Peyer's patch (tissue), 4 donors: ENCODE measurements around the gene AOPEP. TPM values are rescaled to one million over a fixed set of nuclear protein-coding genes. Genes with fewer than 3 reads are reported as not detected.
A peak's percentile ranks its signal among the peaks of the same experiment; 100 is the strongest.

Source experiments
- DNase-seq, 3 donors: peaks; one replicate each; pipeline ENCODE4 v3.0.0-alpha.2; 2017 to 2019
- H3K27ac ChIP-seq, 4 donors: fragments of 200-600 bp; sonication (generic); one replicate each; pipeline ENCODE4 v1.5.1; 2016 to 2019
- H3K27me3 ChIP-seq, 2 donors: fragments of 200-600 bp; sonication (generic); one replicate each; pipeline ENCODE4 v1.5.1; 2019
- H3K36me3 ChIP-seq, 3 donors: fragments of 200-600 bp; sonication (generic); one replicate each; pipeline ENCODE4 v1.5.1; 2016 to 2019
- H3K4me1 ChIP-seq, 4 donors: fragments of 200-600 bp; sonication (generic); one replicate each; pipeline ENCODE4 v1.5.1; 2016 to 2019
- H3K4me3 ChIP-seq, 4 donors: fragments of 200-600 bp; sonication (generic); 1 replicate in 3 of 4; 2 replicates in 1 of 4; pipeline ENCODE4 v1.5.1; 2016 to 2019; ENCODE audit warnings: mild to moderate bottlenecking in 1 of 4
- H3K9me3 ChIP-seq, 4 donors: fragments of 200-600 bp; sonication (generic); one replicate each; pipeline ENCODE4 v1.5.1; 2016 to 2019; ENCODE audit warnings: mild to moderate bottlenecking in 1 of 4
- POLR2A ChIP-seq, 2 donors: fragments of 450-650 bp; IDR thresholded peaks; one replicate each; pipeline ENCODE4 v1.5.1; 2017; ENCODE audit warnings: antibody characterized with exemption in 2 of 2, mild to moderate bottlenecking in 2 of 2, moderate library complexity in 2 of 2
- total RNA-seq, 4 donors: library from RNA; depleted of rRNA; stranded (reverse); fragments of >200 nt; gene quantifications; one replicate each; pipeline ENCODE4 v1.1.0, GENCODE V29; 2016
- TF ChIP-seq, protein P1 (sequence below), 6 experiments: fragments of 450-650 bp in 4 of 6; fragments of 200-600 bp in 2 of 6; sonication (generic) in 1 of 6; IDR thresholded peaks; one replicate each; pipeline ENCODE4 v1.5.1; 2017 to 2019; ENCODE audit warnings: antibody characterized with exemption in 6 of 6, mild to moderate bottlenecking in 3 of 6, moderate library complexity in 1 of 6

Gene AOPEP
- total RNA-seq, 4 donors from 2014 or later: 83.5 to 272 (median 117) TPM

DNA sequence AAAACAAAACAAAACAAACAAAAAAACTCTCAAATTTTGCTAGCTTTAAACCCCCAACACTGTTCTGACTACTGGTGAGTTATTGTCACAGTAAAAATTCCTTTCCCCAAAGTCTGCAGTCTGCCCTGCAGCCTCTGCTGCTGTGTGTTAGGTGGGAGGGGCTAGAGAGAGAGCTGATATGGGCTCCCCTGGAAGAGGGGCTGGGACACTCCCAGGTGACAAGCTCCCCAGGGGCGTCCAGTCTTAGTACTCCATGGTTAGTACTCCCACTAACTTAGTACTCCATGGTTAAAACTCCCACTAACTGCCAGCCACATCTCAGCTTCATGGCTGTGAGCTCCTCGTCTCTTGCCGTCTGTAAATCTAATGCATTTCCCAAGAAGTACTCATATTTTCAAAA, 399.2 kb downstream of the AOPEP start:
- no peak overlapping the region for H3K27ac ChIP-seq
- TF ChIP-seq POLR2A (IDR thresholded peaks at IDR 0.05): no peak
- TF ChIP-seq, protein P1, sequence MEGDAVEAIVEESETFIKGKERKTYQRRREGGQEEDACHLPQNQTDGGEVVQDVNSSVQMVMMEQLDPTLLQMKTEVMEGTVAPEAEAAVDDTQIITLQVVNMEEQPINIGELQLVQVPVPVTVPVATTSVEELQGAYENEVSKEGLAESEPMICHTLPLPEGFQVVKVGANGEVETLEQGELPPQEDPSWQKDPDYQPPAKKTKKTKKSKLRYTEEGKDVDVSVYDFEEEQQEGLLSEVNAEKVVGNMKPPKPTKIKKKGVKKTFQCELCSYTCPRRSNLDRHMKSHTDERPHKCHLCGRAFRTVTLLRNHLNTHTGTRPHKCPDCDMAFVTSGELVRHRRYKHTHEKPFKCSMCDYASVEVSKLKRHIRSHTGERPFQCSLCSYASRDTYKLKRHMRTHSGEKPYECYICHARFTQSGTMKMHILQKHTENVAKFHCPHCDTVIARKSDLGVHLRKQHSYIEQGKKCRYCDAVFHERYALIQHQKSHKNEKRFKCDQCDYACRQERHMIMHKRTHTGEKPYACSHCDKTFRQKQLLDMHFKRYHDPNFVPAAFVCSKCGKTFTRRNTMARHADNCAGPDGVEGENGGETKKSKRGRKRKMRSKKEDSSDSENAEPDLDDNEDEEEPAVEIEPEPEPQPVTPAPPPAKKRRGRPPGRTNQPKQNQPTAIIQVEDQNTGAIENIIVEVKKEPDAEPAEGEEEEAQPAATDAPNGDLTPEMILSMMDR (IDR thresholded peaks at IDR 0.05): no peak
- no peaks in the 10 kb centered on the region for H3K9me3 ChIP-seq
- no peaks in the 10 kb centered on the region for H3K27me3 ChIP-seq
- H3K36me3 ChIP-seq: no peaks in the 10 kb centered on the region
- H3K4me3 ChIP-seq: no peak overlapping the region
- no peak for DNase-seq
- H3K4me1 ChIP-seq: peaks cover 0 to 5% (median 0%) of the 10 kb centered on the region in 4 donors

DNA sequence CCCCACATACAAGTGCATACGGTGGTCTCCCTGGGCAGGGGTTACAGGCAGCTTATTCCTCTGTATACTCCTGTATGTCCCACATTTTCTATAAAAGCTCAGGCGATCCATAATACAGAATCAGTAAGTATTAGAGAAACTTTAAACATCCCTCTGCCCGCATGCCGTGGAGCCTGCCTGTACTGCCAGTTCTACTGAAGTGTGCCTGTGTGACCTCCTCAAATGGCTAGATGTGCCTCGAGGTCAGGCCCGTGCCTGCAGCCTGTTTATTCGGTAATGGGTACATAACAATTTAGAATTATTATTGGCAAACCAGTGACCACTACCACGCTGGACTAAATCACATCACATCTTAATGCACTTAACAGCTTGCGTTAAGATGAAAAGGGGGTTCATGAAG, 400.2 kb downstream of the AOPEP start:
- no peak for TF ChIP-seq POLR2A (IDR thresholded peaks at IDR 0.05)
- TF ChIP-seq, protein P1 (IDR thresholded peaks at IDR 0.05): no peak
- Histone ChIP-seq H3K27ac (no peak overlapping the region), H3K36me3 (no peaks in the 10 kb centered on the region), H3K4me1 (peaks cover 0 to 5% (median 0%) of the 10 kb centered on the region in 4 donors), H3K27me3 (no peaks in the 10 kb centered on the region), H3K4me3 (no peak overlapping the region), H3K9me3 (no peaks in the 10 kb centered on the region)
- DNase-seq: peak in 1 of 3 donors; percentile 5

DNA sequence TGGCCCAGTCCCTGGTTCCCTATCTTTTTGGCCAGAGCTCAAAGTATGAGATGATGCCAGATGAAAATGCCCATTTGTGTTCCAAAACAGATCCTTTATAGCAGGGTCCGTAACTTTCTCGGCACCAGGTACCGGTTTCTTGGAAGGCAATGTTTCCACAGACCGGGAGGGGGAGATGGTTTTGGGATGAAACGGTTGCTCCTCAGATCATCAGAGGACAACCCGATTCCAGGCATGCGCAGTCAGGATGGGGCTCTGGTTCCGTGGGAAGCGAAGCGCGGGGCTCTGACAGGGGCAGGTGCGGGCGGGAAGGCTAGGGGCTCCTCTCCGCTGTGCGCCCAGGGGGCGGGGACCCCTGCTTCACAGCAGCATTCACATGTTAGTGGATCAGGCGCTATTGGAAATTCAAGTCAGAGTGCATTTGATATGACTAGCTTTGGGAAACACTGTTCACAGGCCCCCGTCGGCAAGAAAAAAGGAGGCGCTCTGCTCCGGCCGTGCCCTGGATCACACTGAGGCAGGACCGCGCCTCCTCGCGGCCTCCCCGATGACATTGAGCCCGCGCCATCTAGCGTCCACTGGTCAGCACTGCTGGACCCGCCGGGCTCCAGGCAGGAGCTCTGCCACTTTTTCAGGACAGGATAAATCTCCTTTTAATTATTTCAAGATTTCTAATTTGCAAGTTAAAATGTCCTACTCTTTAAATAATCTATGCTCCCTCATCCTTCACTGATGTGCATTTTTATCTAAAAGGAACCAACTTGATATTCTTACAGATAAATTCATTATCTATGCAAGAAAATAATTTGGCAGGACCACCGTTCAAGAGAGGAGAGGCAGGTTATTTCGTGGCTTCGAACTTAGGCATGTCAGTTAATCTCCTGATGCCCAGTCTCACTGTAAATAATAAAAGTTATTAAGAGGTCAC, 401.0 kb downstream of the AOPEP start:
- peak overlapping the region in 3 of 4 donors; percentile 2 to 32 (median 24) for H3K4me3 ChIP-seq
- peak; percentile 71 to 91 (median 91) for DNase-seq
- H3K4me1 ChIP-seq: peaks cover 0 to 5% (median 0%) of the 10 kb centered on the region in 4 donors
- H3K27ac ChIP-seq: no peak overlapping the region
- TF ChIP-seq, protein P1 (IDR thresholded peaks at IDR 0.05): peak; percentile 52 to 96 (median 90)
- TF ChIP-seq POLR2A (IDR thresholded peaks at IDR 0.05): no peak
- H3K9me3 ChIP-seq: no peaks in the 10 kb centered on the region
- H3K27me3 ChIP-seq: no peaks in the 10 kb centered on the region
- no peaks in the 10 kb centered on the region for H3K36me3 ChIP-seq

DNA sequence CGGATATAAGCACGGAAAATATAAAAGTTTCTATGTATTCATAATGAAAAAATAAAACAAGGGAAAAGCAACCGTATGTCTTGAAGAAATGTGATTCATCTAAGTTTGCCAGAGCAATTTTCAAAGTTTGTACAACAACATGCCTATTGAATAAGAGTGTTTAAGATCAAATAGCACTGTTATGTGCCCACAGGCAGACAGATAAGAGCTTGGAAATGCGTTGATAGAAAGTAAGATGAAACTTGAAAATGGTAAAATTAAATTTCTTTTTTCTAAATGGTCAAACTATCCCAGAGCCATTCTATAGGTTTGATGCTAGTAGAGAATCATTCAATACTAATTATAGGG, 401.7 kb downstream of the AOPEP start:
- no peak for DNase-seq
- Histone ChIP-seq H3K36me3 (no peaks in the 10 kb centered on the region), H3K9me3 (no peaks in the 10 kb centered on the region), H3K27me3 (no peaks in the 10 kb centered on the region), H3K4me3 (no peak overlapping the region), H3K4me1 (peaks cover 0 to 8% (median 0%) of the 10 kb centered on the region in 4 donors), H3K27ac (no peak overlapping the region)
- no peak for TF ChIP-seq POLR2A (IDR thresholded peaks at IDR 0.05)
- TF ChIP-seq, protein P1 (IDR thresholded peaks at IDR 0.05): no peak

DNA sequence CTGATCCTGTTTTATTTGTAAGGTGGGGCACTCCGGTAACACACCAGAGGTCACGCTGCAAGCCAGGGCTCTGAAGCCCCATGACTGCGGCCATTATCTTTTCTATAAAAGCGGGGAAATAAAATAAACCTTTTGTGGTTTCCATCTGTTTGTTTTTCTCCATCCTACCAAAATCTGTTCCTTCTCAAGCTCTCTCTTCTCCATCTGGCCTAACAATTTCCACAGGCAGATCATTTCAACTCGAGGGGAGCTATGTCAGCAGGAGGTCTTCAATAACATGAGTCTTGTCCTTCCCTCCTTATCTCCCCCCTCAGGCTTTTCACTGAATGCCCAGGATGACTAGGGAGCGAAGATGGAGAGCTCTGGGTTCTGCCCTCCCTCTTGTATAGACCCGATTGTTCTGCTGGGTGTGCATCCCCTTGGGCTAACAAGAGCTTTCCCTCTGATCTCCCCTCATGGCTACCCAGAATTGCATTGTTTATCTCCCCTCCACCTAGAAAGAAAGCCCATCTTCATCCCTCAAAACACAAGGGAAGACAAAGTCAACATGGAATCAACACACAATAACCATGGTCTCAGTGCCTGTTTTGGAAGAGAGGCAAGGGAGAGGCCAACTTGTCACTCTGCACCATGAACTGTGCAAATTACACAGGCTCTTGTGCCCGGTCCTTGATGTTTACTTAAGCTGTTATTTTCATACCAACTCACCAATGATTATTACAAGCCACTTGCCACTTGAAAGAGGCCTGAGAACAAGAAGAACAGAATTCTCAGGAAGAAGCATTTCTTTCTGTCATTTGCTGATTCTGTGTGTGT, 403.2 kb downstream of the AOPEP start:
- Histone ChIP-seq H3K9me3 (no peaks in the 10 kb centered on the region), H3K27ac (peak overlapping the region in 2 of 4 donors; percentile 5 to 14), H3K4me3 (no peak overlapping the region), H3K27me3 (no peaks in the 10 kb centered on the region), H3K36me3 (no peaks in the 10 kb centered on the region), H3K4me1 (peaks cover 0 to 13% (median 0%) of the 10 kb centered on the region in 4 donors)
- TF ChIP-seq, protein P1 (IDR thresholded peaks at IDR 0.05): no peak
- TF ChIP-seq POLR2A (IDR thresholded peaks at IDR 0.05): no peak
- peak in 1 of 3 donors; percentile 5 for DNase-seq
